H1 (cell line): ENCODE results near the gene E2F1. TPM values are rescaled to one million over a fixed set of nuclear protein-coding genes. Genes with fewer than 3 reads are reported as not detected.

ENCODE experiments used
- CHD7 ChIP-seq: fragments of 300-600 bp; sonication (generic); IDR thresholded peaks from 2 replicates; pipeline ENCODE4 v1.7.1; 2012; ENCODE audit warnings: low read length, moderate library complexity, mild to moderate bottlenecking, inconsistent platforms; ENCODE audit not compliant: insufficient replicate concordance
- polyA plus RNA-seq, 7 experiments: library from polyadenylated mRNA; depleted of rRNA in 3 of 7; stranded (reverse) in 5 of 7; unstranded in 2 of 7; fragments of >200 nt in 5 of 7; fragments of 200-250 nt in 2 of 7; gene quantifications; 1 replicate in 5 of 7; 2 replicates in 1 of 7; 4 replicates in 1 of 7; pipeline versions ENCODE4 v1.2.1 to v1.2.3, GENCODE V29; 2011 to 2013; ENCODE audit warnings: missing spikeins in 2 of 7, mixed read lengths in 2 of 7
- total RNA-seq: library from RNA; stranded (reverse); fragmentation: NEBNext Ultra II Directional; extraction: Animal tissue kit (Norgen Biotek cat#: 25700); gene quantifications from 2 replicates; pipeline ENCODE4 v1.2.1, GENCODE V29; 2021

Gene E2F1
- total and polyA plus RNA-seq, 2 of the 8 experiments (the other 6 are each of a cell fraction or from before 2014, with no cell fraction given) = 33.4 to 35.8 TPM

- no peak for TF ChIP-seq CHD7
Observed at GRCh38 chr20:33650753-33651561, 35.2 kb downstream of the E2F1 start (continued).
